GM19467 (cell line): ENCODE data around the gene SPON1.
"Not testable (repeated sequence)": the region's sequence is repeated elsewhere in the genome, so short reads cannot be mapped to it uniquely, and the experiment has no call there.

Source experiments
- ATAC-seq: cut with Tn5 transposase; IDR thresholded peaks from one replicate; pipeline ENCODE4 v1.9.1; 2021; ENCODE audit warnings: mild to moderate bottlenecking, moderate library complexity; ENCODE audit not compliant: unreplicated experiment

The SPON1 gene

DNA sequence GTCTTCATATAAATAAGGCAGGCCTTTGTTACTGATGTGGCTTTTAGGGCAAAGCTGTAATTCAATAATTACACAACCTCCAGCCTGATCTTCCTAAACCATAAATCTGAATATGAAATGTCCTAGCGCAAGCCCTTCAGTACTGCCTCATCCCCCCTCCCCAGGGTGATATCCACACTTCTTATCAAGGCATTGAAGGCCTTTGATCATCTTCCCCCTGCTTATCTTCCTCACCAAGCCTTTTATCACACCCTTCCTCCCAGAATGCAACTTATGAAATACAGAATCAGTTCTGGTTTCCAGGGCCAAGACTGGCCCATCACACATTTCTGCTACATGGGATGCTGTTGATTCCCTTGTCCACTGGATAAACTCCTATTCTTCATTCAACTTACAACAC, 12.1 kb downstream of the SPON1 start:
- ATAC-seq = no peak

GRCh38 chr11:13983081-13983751, 20.7 kb downstream of the SPON1 start:
- no peak for ATAC-seq

GRCh38 chr11:13984616-13985450, 22.3 kb downstream of the SPON1 start:
- no peak for ATAC-seq

DNA sequence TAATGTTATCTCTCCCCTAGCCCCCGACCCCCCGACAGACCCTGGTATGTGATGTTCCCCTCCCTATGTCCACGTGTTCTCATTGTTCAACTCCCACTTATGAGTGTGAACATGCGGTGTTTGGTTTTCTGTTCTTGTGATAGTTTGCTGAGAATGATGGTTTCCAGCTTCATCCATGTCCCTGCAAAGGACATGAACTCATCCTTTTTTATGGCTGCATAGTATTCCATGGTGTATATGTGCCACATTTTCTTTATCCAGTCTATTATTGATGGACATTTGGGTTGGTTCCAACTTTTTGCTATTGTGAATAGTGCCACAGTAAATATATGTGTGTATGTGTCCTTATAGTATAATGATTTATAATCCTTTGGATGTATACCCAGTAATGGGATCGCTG, 24.2 kb downstream of the SPON1 start:
- ATAC-seq = not testable (repeated sequence)

DNA sequence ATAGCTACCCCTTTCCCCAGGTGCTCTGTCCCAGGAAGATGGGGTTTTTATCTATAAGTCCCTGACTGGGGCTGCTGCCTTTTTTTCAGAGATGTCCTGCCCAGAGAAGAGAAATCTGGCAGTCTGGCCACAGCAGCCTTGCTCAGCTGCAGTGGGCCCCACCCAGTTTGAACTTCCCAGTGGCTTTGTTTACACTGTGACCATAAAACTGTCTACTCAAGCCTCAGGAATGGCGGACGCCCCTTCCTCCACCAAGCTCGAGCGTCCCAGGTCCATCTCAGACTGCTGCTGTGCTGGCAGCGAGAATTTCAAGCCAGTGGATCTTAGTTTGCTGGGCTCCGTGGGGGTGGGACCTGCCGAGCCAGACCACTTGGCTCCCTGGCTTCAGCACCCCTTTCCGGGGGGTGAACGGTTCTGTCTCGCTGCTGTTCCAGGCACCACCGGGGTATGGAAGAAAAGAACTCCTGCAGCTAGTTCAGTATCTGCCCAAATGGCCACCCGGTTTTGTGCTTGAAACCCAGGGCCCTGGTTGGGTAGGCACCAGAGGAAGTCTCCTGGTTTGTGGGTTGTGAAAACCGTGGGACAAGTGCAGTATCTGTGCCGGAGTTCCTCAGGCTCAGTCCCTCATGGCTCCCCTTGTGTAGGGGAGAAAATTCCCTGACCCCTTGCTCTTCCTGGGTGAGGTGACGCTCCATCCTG, 29.8 kb downstream of the SPON1 start:
- ATAC-seq = not testable (repeated sequence)

DNA sequence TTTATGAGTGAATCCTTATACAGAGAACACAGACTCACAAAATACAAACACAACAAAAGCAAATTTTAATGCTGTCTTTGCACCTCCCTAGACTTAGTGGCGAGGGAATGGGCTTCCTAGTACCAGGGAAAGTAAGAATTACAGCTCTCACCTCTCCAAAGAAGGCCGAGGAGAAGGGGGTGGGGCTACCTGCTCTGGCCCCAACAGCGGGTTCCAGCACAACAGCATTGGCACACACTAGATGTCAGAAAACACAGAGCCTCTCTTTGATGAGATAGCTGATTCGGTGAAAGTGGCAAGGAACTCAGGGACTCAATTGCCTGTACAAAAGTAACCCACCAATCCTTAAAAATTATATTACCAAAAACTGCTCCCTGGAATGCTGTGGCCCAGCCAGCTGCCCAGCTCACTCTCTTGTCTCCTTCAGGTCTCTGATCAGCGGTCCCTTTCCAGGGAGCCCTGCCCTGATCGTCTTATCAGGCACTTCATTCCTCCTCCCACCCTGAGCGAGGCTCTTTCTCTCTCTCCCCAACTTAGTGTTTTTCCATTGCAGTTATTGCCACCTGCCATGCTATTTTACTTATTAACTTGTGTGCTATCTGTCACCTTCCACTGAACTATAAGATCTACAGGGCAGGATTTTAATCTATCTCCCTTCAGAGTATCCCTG, 30.7 kb downstream of the SPON1 start:
- no peak for ATAC-seq

DNA sequence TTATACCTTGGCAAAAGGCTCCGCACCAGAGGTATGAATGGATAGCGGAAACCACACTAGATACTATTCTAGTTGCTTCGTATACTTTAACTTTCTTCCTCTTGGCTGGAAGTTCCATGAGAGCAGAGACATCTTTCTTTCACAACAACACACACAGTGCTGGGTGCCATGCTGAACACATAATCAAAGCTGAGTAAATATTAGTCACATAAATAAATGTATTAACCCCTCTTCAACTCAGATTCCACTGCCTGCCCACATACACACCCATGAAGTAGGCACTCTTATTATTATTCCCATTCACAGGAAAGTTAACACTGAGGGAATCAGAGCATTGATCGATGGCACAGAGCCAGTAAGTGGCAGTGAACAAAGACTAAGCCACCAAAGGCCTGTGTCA, 35.4 kb downstream of the SPON1 start:
- no peak for ATAC-seq

DNA sequence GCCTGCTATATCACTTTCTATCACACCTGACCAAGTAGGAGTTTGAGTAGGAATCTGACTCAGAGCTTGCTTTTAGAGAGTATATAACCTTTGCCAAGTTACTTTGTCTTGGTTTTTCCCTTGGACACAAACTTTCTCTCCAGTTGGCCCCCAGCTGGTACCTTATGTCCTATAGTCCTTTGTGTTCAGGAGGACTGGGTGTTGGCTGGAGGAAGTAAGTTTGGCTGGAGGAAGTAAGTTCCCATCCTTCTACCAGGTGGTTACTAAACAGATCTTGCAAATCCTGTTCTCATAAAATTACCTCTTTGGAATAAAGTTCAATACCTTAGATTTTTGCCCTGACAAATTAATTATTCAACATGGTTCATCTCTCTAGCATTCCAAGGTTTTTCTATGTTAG, 37.2 kb downstream of the SPON1 start:
- ATAC-seq = no peak

GRCh38 chr11:14001597-14001996, 39.1 kb downstream of the SPON1 start:
- no peak for ATAC-seq

- no peak for ATAC-seq
Measured at GRCh38 chr11:14007566-14007965, 45.0 kb downstream of the SPON1 start.

- ATAC-seq = no peak
Measured at GRCh38 chr11:14010665-14011064, 48.1 kb downstream of the SPON1 start.

DNA sequence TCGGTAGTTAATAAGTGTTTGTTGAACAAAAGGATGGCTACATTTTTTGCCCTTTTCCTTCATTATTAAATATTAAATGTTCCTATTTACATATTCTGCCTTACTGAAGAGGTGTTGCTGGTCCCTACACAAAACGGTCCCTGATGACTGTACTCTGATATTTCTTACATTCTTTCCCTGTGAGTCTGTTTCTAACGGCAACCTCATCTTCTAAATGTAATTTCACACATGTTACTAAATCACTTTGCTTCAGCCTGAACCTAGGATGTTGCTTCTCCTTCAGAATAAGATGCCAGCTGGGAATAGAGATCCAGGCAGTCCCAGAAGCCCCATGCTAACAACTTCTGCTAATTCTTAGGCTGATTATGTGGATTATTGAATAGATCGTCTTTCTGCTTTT, 50.3 kb downstream of the SPON1 start:
- no peak for ATAC-seq

DNA sequence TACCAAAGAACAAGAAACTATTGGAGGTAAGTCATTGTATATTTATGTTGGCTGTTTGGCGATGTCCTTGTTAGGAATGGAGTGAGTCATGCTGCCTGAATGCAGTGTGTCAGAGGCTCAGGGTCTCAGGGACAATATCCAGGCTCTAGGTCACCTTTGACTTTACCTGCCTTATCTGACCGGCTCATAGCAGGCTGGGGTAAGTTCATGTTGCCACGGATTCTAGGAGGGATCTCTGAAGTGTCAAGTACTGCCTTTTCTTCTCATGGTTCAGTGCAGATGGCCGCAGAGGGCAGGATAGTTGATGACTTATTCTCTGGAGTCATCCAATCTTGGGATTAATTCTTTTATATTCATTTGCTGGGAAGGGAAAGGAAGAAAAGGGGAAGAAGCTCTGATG, 53.2 kb downstream of the SPON1 start:
- ATAC-seq = no peak

DNA sequence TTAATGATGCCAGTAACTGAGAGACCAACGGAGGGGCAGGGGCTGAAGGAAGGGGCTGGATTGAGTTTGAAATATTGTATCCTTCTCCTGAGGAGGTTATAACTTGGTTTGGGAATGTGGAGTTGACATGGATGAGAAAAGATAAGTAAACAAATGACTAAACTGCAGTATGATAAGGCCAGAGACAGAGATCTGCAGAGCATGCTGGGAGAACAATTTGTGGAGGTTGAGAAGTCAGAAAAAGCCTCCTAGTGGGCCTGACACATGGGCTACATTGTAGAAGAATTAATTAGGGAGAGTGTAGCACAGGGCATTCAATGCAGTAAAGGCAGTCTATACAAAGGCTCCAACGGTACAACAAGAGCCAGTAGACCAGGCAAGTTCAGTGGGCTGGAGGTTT, 55.9 kb downstream of the SPON1 start:
- ATAC-seq = no peak

- no peak for ATAC-seq
Measured at GRCh38 chr11:14021738-14022137, 59.2 kb downstream of the SPON1 start.

DNA sequence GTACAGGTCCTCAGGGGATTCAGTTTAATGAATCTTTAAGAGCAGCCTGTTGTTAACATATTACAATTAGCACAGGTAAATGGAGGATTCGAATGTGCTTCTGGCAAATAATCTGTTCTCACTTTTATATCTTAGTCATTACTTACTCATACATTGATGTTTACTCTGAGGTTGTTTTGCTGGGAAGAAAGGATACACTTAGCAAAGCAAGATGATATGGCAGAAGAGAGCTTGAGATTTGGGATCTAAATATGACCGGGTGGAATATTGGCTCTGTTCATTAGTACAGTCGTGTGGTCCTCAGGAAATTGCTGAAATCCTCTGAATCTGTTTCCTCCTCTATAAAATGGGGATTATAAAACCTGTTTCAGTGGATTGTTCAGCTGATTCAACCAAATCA, 59.7 kb downstream of the SPON1 start:
- ATAC-seq = no peak

DNA sequence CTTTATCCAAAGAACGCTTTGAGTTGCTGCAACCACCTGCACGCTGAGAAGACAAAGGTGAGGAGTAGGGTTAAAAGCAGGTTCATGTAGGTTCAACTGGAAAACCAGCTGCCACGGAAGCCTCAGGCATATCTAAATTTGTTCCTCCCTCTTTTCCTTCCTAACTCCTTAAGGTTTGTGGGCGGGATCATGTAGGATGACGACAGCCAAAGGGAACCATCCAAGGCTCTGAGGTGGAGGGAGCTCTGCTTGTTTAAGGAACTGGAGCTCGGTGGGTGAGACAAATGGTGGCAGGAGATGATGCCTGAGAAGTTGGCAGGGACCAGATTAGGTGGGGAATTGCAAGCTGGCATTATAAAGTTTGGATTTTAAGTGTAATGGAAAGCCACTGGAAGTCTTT, 60.3 kb downstream of the SPON1 start:
- no peak for ATAC-seq

DNA sequence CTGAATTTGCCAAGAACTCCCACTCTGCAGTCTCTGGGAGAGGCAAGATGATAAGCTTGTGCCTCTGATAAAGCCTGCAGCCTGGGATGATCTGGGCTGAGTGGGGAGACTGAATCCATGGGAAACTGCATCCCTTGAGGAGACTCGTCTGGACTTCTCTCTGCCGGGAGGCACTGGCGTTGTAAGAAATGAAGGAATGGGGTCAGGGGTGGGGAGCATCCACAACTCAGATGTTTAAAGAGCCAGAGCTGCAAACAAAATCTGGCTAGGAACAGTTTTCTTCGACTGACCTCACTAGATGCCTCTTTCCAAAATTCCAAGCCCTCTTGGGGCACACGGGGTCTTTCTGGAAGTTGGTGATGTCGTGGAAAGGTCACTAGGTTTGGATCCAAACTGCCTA, 64.4 kb downstream of the SPON1 start:
- no peak for ATAC-seq

DNA sequence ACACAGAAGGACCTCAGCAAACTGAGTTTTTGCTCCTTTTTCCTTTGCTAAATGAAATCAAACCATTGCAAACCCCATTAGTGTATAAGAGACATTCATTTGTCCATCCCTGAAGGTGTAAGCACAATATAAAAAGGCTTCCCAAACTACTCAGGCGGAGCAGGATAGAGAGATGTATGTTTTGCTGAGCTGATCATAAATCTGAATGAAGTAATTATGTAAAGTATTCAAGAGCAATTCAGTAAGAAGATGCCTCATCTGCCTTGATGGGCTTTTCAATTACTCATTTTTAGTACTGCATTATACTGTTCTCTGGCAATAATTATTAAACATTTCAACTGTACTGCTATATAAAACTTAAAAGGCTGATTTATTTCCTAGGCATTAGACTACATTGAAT, 65.0 kb downstream of the SPON1 start:
- no peak for ATAC-seq

GRCh38 chr11:14029440-14029839, 66.9 kb downstream of the SPON1 start:
- ATAC-seq = no peak
